Ovary (tissue), 9 donors: Measurements from ENCODE around the gene OSTF1. TPM values are rescaled to one million over a fixed set of nuclear protein-coding genes. Genes with fewer than 3 reads are reported as not detected.

Experiments used
- DNase-seq, 5 donors: peaks; one replicate each; pipeline ENCODE4 v3.0.0-alpha.2; 2019 to 2020
- H3K27ac ChIP-seq, 2 donors: fragments of 200-600 bp; one replicate each; pipeline versions ENCODE4 v1.5.1 to v1.8.0; 2019 to 2022
- H3K27me3 ChIP-seq: fragments of 200-600 bp; one replicate; pipeline ENCODE4 v1.8.0; 2022
- H3K36me3 ChIP-seq: fragments of 200-600 bp; sonication (generic); one replicate; pipeline ENCODE4 v1.5.1; 2019
- H3K4me1 ChIP-seq: one replicate; pipeline ENCODE4 v1.8.1; 2013; ENCODE audit warnings: mild to moderate bottlenecking, moderate library complexity; ENCODE audit not compliant: insufficient read depth
- H3K4me3 ChIP-seq: fragments of 200-600 bp; sonication (generic); one replicate; pipeline ENCODE4 v1.5.1; 2017
- H3K9me3 ChIP-seq, 2 donors: fragments of 200-600 bp in 1 of 2; sonication (generic) in 1 of 2; one replicate each; pipeline versions ENCODE4 v1.5.1 to v1.8.1; 2013 to 2019; ENCODE audit warnings: mild to moderate bottlenecking in 1 of 2, moderate library complexity in 1 of 2
- EP300 ChIP-seq: sonication (generic); formaldehyde crosslinking; IDR thresholded peaks from one replicate; pipeline ENCODE4 v1.6.1; 2017; ENCODE audit warnings: antibody characterized with exemption
- POLR2A ChIP-seq: fragments of 450-650 bp; IDR thresholded peaks from one replicate; pipeline ENCODE4 v1.6.1; 2017; ENCODE audit warnings: antibody characterized with exemption, mild to moderate bottlenecking, moderate library complexity
- WGBS, 3 donors: extraction: QIAGEN DNeasy Blood & Tissue Kit in 1 of 3; methylation state at CpG; one replicate each; pipeline versions ENCODE4 v1.1.5 to v1.1.7; 2013 to 2017; 5-methylcytosine and 5-hydroxymethylcytosine counted together
- intact Hi-C, 4 donors: fragments of 100-400 bp; cut with DNase I; formaldehyde crosslinking; loops; one replicate each; pipeline versions ENCODE4 v1.11.0 to v1.15.1; 2022 to 2023
- polyA plus RNA-seq, 2 donors: library from polyadenylated mRNA; stranded (reverse); fragments of 200-250 nt in 1 of 2; fragments of 350-450 nt in 1 of 2; fragmentation: Illumina TruSeq in 1 of 2; extraction: RNeasy Lipid Tissue Mini Kit (QIAGEN cat#74804) in 1 of 2; gene quantifications; one replicate each; pipeline ENCODE4 v1.2.3, GENCODE V29; 2013 to 2014
- total RNA-seq, 7 donors: library from RNA; depleted of rRNA in 2 of 7; stranded (reverse); fragments of >200 nt in 2 of 7; fragmentation: NEBNext Ultra II Directional in 3 of 7; extraction: Animal tissue kit (Norgen Biotek cat#: 25700) in 3 of 7; gene quantifications; one replicate each; pipeline versions ENCODE4 v1.1.0 to v1.2.4, GENCODE V29; 2016 to 2023
- TF ChIP-seq, protein P1 (sequence below), 3 donors: fragments of 450-650 bp in 2 of 3; fragments of 200-600 bp in 1 of 3; IDR thresholded peaks; one replicate each; pipeline versions ENCODE4 v1.5.1 to v1.8.0; 2016 to 2022; ENCODE audit warnings: antibody characterized with exemption in 3 of 3, mild to moderate bottlenecking in 1 of 3
- donor health status: DM: no; HTN: no; CAD: no; lungs with moderate emphysema.
- donor health status: DM: no; HTN: no; CAD: no.
- donor health status: Bipolar disorder and iron deficiency.
- donor health status: DM: yes; HTN: yes; CAD: no.
- donor health status: DM: no; HTN: no; CAD: no.
- donor health status: DM: yes; HTN: yes; CAD: no.

The OSTF1 gene
- total and polyA plus RNA-seq, 9 donors = 15.1 to 46.9 (median 20.0) TPM

GRCh38 chr9:75176037-75176436 lies 87.7 kb downstream of the OSTF1 start:
- Histone ChIP-seq H3K27ac (no peak overlapping the region), H3K4me3 (no peak overlapping the region), H3K4me1 (no peaks in the 10 kb centered on the region), H3K9me3 (no peaks in the 10 kb centered on the region), H3K27me3 (no peaks in the 10 kb centered on the region), H3K36me3 (no peaks in the 10 kb centered on the region)
- TF ChIP-seq, protein P1, sequence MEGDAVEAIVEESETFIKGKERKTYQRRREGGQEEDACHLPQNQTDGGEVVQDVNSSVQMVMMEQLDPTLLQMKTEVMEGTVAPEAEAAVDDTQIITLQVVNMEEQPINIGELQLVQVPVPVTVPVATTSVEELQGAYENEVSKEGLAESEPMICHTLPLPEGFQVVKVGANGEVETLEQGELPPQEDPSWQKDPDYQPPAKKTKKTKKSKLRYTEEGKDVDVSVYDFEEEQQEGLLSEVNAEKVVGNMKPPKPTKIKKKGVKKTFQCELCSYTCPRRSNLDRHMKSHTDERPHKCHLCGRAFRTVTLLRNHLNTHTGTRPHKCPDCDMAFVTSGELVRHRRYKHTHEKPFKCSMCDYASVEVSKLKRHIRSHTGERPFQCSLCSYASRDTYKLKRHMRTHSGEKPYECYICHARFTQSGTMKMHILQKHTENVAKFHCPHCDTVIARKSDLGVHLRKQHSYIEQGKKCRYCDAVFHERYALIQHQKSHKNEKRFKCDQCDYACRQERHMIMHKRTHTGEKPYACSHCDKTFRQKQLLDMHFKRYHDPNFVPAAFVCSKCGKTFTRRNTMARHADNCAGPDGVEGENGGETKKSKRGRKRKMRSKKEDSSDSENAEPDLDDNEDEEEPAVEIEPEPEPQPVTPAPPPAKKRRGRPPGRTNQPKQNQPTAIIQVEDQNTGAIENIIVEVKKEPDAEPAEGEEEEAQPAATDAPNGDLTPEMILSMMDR (IDR thresholded peaks at IDR 0.05) = no peak
- TF ChIP-seq EP300 = no peak
- TF ChIP-seq POLR2A = no peak
- intact Hi-C loops = no loop called here
- no peak for DNase-seq

GRCh38 chr9:75181750-75182149 lies 93.4 kb downstream of the OSTF1 start:
- no peaks in the 10 kb centered on the region for H3K27me3 ChIP-seq
- DNase-seq = no peak
- 86 to 89% (median 88%) methylated on average over 1 of the region's 1 CpG for WGBS, 3 donors
- no peaks in the 10 kb centered on the region for H3K36me3 ChIP-seq
- no peak overlapping the region for H3K4me3 ChIP-seq
- H3K27ac ChIP-seq = no peak overlapping the region
- H3K4me1 ChIP-seq = no peaks in the 10 kb centered on the region
- intact Hi-C loops = no loop called here
- TF ChIP-seq, protein P1 (IDR thresholded peaks at IDR 0.05) = no peak
- H3K9me3 ChIP-seq = no peaks in the 10 kb centered on the region

DNA sequence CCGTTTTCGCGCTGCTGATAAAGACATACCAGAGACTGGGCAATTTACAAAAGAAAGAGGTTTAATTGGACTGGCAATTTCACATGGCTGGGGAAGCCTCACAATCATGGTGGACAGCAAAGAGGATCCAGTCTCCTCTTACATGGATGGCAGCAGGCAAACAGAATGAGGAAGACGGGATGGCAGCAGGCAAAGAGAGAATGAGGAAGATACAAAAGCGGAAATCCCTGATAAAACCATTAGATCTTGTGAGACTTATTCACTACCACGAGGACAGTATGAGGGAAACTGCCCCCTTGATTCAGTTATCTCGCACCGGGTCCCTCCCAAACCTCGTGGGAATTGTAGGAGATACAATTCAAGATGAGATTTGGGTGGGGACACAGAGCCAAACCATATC lies 95.0 kb downstream of the OSTF1 start:
- Histone ChIP-seq H3K27ac (no peak overlapping the region), H3K4me1 (no peaks in the 10 kb centered on the region), H3K36me3 (no peaks in the 10 kb centered on the region), H3K9me3 (no peaks in the 10 kb centered on the region), H3K4me3 (no peak overlapping the region), H3K27me3 (no peaks in the 10 kb centered on the region)
- no peak for DNase-seq
- intact Hi-C loops = no loop called here
- 92 to 96% (median 94%) methylated on average over 9 of the region's 9 CpGs for WGBS, 3 donors
- TF ChIP-seq POLR2A = no peak
- TF ChIP-seq EP300 = no peak
- TF ChIP-seq, protein P1 (IDR thresholded peaks at IDR 0.05) = no peak

DNA sequence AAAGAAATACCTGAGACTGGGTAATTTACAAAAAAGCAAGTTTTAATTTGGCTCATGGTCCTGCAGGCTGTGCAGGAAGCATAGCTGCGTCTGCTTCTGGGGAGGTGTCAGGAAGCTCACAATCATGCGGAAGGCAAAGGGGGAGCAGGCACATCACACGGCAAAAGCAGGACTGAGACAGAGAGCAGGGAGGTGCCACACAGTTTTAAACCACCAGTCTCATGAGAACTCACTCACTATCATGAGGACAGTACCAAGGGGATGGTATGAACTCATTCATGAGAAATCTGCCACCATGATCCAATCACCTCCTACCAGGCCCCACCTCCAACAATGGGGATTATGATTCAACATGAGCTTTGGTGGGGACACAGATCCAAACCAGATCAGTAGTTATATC lies 96.2 kb downstream of the OSTF1 start:
- Histone ChIP-seq H3K9me3 (no peaks in the 10 kb centered on the region), H3K36me3 (no peaks in the 10 kb centered on the region), H3K4me3 (no peak overlapping the region), H3K4me1 (no peaks in the 10 kb centered on the region), H3K27ac (no peak overlapping the region), H3K27me3 (no peaks in the 10 kb centered on the region)
- intact Hi-C loops = no loop called here
- TF ChIP-seq, protein P1 (IDR thresholded peaks at IDR 0.05) = no peak
- no peak for TF ChIP-seq EP300
- TF ChIP-seq POLR2A = no peak
- WGBS, 3 donors = 81 to 88% (median 82%) methylated on average over 3 of the region's 3 CpGs
- no peak for DNase-seq
